ENCODE results near the gene VWF.

Gene VWF

DNA sequence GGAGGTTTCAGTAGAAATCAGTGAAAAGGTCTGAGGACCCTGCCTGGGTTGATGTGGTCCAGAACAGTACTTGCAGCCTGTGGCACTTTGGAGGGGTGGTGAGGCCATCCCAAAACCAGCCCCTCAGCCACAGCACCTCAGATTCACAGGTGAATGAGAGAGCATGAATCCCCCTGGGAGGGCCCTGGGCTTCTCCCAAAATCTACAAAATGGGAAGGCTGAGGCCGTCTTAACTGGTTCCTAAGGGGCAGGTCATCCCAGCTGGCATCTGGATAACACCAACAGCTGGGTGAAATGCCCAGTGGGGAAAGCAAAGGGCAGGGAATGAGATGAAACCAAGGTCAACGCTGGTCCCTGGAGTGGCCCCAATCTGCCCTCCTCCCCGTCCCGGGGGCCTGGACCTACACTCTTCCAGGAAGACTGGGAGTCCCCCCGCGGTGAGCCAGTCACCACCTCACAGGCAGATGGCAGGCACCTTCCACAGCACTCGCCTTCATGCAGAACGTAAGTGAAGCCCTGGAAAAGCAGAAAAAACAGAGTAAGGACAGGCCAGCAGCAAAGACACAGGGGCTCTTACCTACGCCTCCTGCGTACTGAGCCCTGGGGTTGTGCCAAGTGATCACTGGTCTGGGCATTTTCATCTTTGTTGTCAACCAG is 153.1 kb downstream of the VWF start:
- DNase-seq: no peak

- no peak for DNase-seq
Observed at GRCh38 chr12:5969974-5970690, 154.3 kb downstream of the VWF start.

DNA sequence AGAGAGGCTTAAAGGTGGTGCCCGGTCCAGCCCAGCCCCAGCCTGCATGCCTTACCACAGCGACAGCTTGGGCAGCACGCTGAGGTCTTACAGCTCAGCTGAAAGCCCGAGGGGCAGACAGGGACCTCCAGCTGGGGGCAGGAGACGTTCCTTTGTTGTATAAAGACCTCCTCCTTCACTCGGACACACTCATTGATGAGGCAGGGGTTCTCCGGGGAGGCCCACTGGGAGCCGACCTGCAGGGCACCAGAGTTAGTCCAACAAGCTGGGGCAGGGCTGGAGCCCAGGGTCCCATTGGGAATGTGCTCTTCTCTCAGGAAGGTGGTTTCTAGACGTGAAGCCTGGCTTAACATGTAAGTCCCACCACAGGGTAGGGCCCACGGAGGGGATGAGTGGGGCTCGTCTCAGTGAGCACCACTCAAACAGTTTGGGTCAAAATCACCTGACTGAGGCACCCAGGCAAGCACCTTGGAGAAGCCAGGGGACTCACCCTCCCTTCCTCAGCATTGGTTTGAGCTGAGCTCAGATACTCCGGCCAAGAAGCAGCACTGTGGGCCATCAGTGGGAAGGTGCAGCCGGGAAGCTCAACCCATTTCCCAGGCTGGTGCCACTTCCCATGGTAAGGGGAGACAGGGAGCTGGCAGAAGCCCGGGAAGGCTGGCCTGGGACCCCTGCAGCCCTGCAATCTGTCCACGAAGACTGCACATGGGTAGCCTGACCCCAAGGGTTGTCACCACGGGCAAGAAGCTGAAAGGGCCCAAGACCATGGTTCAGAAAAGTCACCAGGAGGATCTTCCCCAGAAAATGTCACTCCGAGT is 155.1 kb downstream of the VWF start:
- DNase-seq: no peak

GRCh38 chr12:5967645-5968415 is 156.6 kb downstream of the VWF start:
- DNase-seq: no peak

- DNase-seq: no peak
Observed at GRCh38 chr12:5966486-5967095, 157.9 kb downstream of the VWF start.

- no peak for DNase-seq
Observed at GRCh38 chr12:5965950-5966383, 158.5 kb downstream of the VWF start.

DNA sequence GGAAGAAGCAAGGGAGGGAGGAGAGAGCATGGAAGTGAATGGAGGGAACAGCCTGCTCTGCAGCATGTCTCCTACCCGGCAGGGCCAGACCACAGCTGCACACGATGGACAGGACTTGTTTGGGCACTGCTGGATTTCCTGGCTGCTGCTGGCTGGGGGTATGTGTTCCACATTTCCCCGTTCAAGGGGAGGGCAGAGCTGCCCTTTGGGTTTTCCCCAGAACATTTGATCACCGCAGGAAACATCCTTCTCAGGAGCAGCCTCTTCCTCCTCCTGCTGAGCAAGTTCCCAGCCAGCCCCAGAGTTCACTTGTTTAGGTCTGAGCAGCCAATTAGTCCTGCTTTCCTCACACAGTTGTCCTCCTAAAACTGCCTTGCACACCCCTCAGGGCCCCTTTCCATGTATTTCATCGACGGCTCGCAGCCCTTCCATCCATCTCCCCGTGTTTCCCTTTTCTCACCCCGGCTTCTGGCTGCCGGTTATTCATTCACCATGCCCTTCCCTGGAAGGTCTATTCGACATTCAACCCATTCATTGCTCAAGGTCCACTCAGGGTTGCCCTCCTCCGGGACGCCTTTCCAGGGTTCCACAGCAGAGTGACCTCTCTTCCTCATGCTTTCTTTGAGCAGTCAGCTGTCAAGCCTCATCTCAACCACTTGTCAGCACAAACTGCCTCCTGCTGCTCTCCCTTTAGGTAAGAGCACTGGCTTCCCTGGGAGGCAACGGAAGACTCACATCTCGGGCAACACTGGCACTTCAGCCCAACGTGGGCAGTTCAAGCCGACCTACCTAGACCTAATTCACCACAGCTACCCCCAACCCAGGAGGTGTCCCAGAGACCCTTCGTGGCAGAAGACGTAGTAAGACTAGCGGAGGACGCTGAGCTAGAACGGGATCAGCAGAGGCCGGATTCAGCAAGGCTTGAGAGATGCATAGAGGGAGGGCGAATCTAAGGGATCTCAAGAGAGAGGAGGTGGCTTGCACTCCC is 159.3 kb downstream of the VWF start:
- DNase-seq: no peak

GRCh38 chr12:5963515-5963914 is 161.0 kb downstream of the VWF start:
- DNase-seq: no peak

DNA sequence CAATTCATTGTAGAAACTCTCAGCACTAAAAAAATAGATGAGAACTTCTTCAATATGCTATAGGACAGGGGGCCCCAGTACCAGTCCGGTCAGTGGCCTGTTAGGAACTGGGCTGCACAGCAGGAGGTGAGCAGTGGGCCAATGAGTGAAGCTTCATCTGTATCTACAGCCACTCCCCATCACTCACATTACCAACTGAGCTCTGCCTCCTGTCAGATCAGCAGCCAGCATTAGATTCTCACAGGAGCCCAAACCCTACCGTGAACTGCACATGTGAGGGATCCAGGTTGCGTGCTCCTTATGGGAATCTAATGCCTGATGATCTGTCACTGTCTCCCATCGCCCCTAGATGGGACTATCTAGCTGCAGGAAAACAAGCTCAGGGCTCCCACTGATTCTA is 163.7 kb downstream of the VWF start:
- DNase-seq: no peak

DNA sequence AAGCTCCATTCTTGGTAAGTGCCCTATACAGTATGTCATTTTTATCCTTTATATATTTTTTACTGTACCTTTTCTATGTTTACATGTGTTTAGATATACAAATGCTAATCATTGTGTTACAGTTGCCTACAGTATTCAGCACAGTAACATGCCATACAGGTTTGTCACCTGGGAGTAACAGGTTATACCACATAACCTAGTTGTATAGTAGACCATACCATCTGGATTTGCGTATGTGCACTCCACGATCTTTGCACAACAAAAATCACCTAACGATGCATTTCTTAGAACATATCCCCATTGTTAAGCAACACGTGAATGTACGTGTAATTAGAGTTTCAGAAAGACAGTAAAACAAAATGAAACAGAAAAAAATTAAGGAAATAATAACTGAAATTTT is 167.5 kb downstream of the VWF start:
- no peak for DNase-seq

GRCh38 chr12:5954661-5955060 is 169.8 kb downstream of the VWF start:
- DNase-seq: no peak

DNA sequence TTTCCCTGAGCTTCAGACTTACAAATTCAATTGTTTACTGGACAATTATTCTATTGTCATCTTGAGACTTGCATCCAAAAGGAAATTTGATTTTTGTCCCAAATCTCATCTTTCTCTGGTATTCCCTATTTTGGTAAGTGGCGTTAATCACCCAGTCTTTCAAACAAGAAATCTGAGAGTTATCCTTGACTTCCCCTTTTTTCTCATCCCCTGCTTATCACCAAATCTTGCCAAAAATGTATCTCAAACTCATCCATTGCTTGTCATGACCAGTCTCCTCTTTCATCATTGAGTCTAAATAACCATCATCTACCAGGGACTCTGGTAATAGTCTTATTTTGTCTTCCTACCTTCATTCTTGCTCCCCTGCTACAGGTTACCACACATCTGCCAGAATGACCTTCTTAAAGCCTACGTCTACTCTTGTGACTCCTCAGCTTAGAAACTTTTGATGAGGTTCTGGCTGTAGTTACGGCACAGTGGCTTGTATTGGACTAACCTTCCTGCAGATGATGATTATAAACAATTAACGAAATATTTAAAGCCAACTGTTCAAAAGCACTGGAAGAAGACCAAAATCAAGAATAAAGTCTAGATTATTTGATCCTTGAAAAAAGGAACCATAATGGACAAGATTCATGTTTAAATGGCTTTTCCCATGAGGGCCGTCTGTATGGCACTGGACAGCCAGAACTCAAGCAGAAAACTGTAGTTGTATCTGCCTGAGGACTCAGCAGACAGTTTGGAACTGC is 170.5 kb downstream of the VWF start:
- no peak for DNase-seq

DNA sequence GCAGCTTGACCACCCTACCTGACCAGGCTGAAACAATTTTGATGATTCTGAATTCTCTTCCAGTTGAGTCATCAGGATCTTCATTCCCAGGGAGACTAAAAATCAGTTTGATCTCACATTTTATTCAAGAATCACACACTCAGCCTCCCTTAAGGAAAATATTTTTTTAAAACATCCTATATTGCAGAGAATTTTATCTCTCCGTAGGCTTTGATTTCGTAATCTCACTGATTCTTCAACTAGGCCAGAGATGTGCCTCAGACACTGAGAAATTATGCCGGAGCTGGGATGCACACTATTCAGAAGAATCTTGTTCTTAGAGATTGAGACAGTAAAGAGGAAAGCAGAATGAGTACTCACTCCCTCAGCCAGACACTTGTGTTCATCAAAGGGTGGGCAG is 172.4 kb downstream of the VWF start:
- DNase-seq: no peak

DNA sequence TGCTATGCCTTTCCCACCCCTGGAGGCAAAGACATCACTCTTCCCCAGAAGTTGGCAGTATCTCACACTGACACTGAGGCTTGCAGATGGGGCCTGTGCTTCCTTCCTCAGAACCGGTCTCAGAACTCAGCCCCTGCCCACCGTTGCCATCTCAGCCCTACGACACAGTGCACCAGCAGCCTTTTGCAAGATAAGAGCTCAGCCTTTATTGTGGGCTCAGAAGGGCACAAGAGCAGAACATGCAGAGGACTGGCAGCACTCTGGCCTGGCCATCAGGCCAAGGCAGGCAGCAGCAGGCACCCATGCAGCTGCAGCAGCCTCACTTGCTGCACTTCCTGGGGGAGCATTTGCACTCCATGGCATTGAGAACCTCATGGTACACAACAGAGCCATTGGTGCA is 175.8 kb downstream of the VWF start:
- no peak for DNase-seq

DNA sequence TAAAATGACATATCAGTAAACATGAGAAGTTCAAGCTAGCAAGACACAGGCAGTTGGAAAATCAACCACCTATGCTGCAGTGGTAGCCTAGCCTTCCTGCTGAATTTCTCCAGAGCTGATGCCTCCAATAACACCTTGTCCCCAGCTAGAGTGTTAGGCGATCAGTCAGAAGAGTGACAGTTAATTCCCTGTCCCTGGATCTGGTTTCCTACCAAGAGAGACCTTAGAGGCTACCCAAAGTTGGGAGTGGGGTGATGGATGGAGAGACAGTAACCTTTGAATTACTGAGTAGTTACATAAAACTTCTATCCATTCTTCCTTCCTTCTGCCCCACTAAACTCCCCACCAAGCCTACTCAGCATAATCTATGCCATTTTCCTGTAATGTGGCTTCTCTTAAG is 177.5 kb downstream of the VWF start:
- DNase-seq: no peak

DNA sequence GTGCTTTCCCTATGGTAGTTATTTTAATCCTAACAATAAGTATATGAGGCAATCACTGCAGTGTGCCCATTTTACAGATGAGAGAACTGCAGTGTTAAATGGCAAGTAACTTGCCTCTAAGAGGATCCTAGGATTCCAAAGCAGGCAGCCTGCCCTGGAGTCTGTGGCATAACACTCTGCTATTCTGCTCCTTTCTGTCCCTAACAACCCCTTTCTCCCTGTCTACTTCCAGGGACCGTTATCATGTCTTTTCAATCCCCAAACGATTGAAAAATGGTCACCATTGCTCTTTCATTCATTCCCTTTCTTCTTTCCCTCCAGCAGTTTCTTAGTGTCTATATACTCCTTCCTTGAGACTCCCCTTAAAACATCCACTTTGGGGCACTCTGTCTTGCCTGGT is 178.1 kb downstream of the VWF start:
- DNase-seq: no peak

DNA sequence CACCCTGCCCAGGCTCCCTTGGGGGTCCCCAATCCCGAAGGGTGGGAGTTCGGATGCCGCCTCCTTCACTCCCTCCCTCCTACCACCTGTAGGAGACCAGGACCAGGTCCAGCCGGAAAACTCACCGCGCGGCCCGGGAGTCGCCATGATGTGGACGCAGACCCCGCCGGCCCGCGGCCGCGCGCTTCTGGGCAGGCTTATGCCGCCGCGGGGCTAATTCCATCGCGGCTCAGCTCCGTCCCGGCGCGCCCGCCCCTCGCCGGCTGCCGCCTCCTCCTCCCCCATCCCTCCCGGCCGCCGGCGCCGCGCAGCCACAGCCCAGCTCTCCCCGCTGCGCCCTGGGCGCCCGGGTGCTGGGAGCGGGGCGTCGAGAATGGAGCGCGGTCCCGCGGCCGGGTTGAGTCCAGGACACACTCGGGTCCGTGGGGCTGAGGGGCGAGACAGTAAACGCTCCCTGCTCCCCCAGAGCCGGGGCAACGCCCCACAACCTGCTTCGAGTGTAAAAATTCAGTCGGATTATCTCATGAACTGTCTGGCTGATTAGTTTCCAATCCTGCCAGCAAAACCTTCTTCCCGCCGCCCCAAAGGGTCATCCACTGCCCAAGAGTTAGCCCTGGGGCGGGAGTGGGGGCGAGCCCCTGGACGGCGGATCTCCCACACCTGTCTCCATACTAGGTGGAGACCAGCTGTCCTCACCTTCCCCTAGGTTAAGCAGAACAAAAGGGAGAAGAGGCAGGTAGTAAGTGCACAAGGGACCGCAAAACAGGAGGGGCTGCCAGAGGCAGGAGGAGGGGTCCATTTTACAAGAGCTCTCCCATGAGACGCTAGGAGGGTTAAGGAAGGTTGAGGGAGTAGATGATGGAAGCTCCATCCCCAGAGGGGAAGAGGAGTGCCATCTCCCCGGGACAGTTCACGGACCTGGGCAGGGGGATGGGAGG is 179.1 kb downstream of the VWF start, which contains the start of gene ANO2:
TSS of gene ANO2 (minus strand) at position 189 of the 938 bp plus-strand sequence. CDS start at position 147, 42 bp downstream.
- no peak for DNase-seq

- DNase-seq: no peak
Observed at GRCh38 chr12:5944688-5945070, 179.8 kb downstream of the VWF start.

DNA sequence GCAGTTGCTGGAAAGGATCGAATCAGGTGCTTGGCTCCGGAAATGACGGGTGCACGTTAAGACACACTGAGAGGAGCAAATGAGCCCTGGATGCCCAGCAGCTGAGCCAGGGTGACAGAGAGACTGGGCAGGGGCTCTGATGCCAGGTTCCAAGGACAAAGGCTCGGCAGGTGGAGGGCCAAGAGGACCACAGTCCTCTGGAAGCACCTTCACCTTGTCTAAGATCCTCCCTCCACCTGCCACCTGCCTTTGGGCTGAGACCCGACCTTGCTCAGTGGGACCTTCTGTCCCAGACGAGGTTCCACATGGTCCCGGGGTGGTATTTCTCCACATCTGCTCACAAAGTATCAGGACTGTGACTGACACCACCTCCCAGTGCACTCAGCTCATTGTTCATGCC is 180.4 kb downstream of the VWF start:
- no peak for DNase-seq
